ENCODE results near the gene AFF1.
"Not testable (repeated sequence)": the region's sequence is repeated elsewhere in the genome, so short reads cannot be mapped to it uniquely, and the experiment has no call there.

The AFF1 gene

GRCh38 chr4:87006676-87007527, 72.1 kb downstream of the AFF1 start:
- peak; percentile 36 for DNase-seq (ENCODE audit: insufficient read length, low spot score)
- peak; percentile 91 for FAIRE-seq

- FAIRE-seq (peak; percentile 80), DNase-seq (ENCODE audit: insufficient read length, low spot score) (no peak)
Measured at GRCh38 chr4:87007528-87008446, 73.0 kb downstream of the AFF1 start.

- FAIRE-seq (peak; percentile 82), DNase-seq (ENCODE audit: insufficient read length, low spot score) (no peak)
Measured at GRCh38 chr4:87009095-87009648, 74.4 kb downstream of the AFF1 start.

- no peak for FAIRE-seq
- DNase-seq (ENCODE audit: insufficient read length, low spot score) = no peak
Measured at GRCh38 chr4:87010192-87010591, 75.4 kb downstream of the AFF1 start.

- DNase-seq (ENCODE audit: insufficient read length, low spot score) (no peak), FAIRE-seq (peak; percentile 51)
Measured at GRCh38 chr4:87011340-87012034, 76.7 kb downstream of the AFF1 start.

- DNase-seq (ENCODE audit: insufficient read length, low spot score) (no peak), FAIRE-seq (peak; percentile 92)
Measured at GRCh38 chr4:87012265-87012953, 77.6 kb downstream of the AFF1 start.

GRCh38 chr4:87012954-87013308, 78.1 kb downstream of the AFF1 start:
- FAIRE-seq = not testable (repeated sequence)

GRCh38 chr4:87014284-87014782, 79.5 kb downstream of the AFF1 start:
- FAIRE-seq = peak; percentile 55
- no peak for DNase-seq (ENCODE audit: insufficient read length, low spot score)

More at GRCh38 chr4:87012954-87013308, 78.1 kb downstream of the AFF1 start:
- DNase-seq (ENCODE audit: insufficient read length, low spot score) = not testable (repeated sequence)

- DNase-seq (ENCODE audit: insufficient read length, low spot score) (no peak), FAIRE-seq (no peak)
Measured at GRCh38 chr4:87015416-87015815, 80.6 kb downstream of the AFF1 start.

GRCh38 chr4:87017580-87018342, 83.0 kb downstream of the AFF1 start:
- DNase-seq (ENCODE audit: insufficient read length, low spot score) (no peak), FAIRE-seq (no peak)

- FAIRE-seq (no peak), DNase-seq (ENCODE audit: insufficient read length, low spot score) (no peak)
Measured at GRCh38 chr4:87018753-87019152, 83.9 kb downstream of the AFF1 start.

GRCh38 chr4:87019246-87019791, 84.5 kb downstream of the AFF1 start:
- FAIRE-seq (peak; percentile 73), DNase-seq (ENCODE audit: insufficient read length, low spot score) (no peak)

- no peak for DNase-seq (ENCODE audit: insufficient read length, low spot score)
- peak; percentile 83 for FAIRE-seq
Measured at GRCh38 chr4:87019898-87020297, 85.1 kb downstream of the AFF1 start.

GRCh38 chr4:87024201-87024600, 89.4 kb downstream of the AFF1 start:
- FAIRE-seq = no peak
- DNase-seq (ENCODE audit: insufficient read length, low spot score) = no peak

- no peak for FAIRE-seq
- no peak for DNase-seq (ENCODE audit: insufficient read length, low spot score)
Measured at GRCh38 chr4:87025023-87025613, 90.3 kb downstream of the AFF1 start.

- FAIRE-seq = peak; percentile 97
- DNase-seq (ENCODE audit: insufficient read length, low spot score) = peak; percentile 44
Measured at GRCh38 chr4:87025614-87026041, 90.8 kb downstream of the AFF1 start.

- FAIRE-seq (peak; percentile 93), DNase-seq (ENCODE audit: insufficient read length, low spot score) (no peak)
Measured at GRCh38 chr4:87026800-87027495, 92.1 kb downstream of the AFF1 start.

GRCh38 chr4:87029356-87029755, 94.5 kb downstream of the AFF1 start:
- no peak for FAIRE-seq
- no peak for DNase-seq (ENCODE audit: insufficient read length, low spot score)

All from GM19239 (cell line).